Measurements from ENCODE around the gene TNFRSF25.
"Not testable (repeated sequence)": the region's sequence is repeated elsewhere in the genome, so short reads cannot be mapped to it uniquely, and the experiment has no call there.

Gene TNFRSF25

DNA sequence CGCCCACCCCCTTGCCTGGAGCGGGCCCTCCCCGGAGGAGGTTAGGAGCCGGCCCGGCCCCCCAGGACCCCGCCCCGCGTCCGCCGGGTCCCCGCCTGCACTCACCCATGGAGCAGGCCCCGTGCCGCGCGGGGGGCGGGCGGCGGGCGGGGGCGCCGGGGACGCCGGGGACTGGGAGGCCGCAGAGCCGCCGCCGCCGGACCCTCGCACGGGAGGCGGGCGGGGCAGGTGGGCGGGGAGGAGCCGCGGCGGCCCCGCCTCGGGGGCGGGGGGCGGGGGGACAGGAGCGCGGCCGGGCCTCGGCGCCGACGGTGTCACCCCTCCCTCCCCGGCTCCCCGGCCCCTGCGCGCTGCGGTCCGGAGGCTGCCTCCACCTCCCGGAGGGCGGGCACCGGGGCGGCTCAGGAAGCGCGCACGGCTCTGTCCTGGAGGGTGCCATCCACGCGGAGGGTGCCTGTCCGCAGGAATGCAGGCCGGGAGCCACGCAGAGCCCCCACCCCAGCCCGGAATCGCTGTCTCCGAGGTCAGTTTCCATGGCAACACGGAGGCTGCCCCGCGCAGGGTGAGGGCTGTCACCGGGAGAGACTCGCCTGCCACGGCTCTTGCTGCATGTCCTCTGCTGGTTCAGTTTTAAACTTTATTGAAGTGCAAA lies 31.4 kb upstream of the TNFRSF25 start:
- TF ChIP-seq, protein P1, sequence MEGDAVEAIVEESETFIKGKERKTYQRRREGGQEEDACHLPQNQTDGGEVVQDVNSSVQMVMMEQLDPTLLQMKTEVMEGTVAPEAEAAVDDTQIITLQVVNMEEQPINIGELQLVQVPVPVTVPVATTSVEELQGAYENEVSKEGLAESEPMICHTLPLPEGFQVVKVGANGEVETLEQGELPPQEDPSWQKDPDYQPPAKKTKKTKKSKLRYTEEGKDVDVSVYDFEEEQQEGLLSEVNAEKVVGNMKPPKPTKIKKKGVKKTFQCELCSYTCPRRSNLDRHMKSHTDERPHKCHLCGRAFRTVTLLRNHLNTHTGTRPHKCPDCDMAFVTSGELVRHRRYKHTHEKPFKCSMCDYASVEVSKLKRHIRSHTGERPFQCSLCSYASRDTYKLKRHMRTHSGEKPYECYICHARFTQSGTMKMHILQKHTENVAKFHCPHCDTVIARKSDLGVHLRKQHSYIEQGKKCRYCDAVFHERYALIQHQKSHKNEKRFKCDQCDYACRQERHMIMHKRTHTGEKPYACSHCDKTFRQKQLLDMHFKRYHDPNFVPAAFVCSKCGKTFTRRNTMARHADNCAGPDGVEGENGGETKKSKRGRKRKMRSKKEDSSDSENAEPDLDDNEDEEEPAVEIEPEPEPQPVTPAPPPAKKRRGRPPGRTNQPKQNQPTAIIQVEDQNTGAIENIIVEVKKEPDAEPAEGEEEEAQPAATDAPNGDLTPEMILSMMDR (IDR thresholded peaks at IDR 0.05; ENCODE audit: control insufficient read depth, insufficient read depth, low read depth, low read length, missing control alignments): no peak
- peak overlapping the region; percentile 67 for H3K4me3 ChIP-seq (ENCODE audit: control insufficient read depth, low read depth, low read length)
- no peak for DNase-seq (ENCODE audit: low read depth)

DNA sequence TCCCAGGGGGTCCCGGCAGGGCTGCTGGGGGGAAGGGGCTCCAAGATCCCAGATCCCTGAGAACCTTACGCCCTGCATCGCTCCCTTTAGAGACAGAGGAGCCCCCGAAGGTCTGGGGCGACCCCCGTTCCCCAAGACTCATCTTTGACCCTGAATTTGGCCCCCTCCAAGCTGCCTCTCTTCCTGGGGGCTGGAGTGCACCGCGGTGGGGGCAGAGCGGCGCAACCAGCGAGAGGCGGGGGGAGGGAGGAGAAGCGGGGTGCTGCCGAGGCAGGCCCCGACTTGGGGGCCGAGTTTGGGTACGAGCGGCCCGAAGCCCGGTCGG lies 30.9 kb upstream of the TNFRSF25 start:
- H3K4me3 ChIP-seq (ENCODE audit: control insufficient read depth, low read depth, low read length): peak overlapping the region; percentile 67
- DNase-seq (ENCODE audit: low read depth): no peak
- TF ChIP-seq, protein P1 (IDR thresholded peaks at IDR 0.05; ENCODE audit: control insufficient read depth, insufficient read depth, low read depth, low read length, missing control alignments): no peak

DNA sequence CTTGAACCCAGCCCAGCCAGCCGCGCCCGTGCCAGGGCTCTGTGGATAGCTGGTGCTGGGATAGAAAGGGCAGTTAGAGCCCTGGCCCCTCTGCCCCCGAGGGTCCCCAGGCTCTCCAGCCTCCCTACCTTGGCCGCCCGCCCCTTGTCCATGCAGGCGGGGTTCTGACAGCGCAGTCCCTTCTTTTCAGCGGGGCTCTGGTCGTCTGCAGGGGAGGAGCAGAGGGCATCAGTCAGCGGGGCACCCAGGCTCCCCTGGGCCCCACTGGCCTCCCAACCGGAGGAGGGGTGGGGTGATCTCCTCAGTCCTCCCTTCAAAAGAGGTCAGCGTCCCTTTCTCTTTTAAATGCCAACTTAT lies 30.4 kb upstream of the TNFRSF25 start:
- no peak for DNase-seq (ENCODE audit: low read depth)
- peak overlapping the region; percentile 67 for H3K4me3 ChIP-seq (ENCODE audit: control insufficient read depth, low read depth, low read length)
- TF ChIP-seq, protein P1 (IDR thresholded peaks at IDR 0.05; ENCODE audit: control insufficient read depth, insufficient read depth, low read depth, low read length, missing control alignments): no peak

DNA sequence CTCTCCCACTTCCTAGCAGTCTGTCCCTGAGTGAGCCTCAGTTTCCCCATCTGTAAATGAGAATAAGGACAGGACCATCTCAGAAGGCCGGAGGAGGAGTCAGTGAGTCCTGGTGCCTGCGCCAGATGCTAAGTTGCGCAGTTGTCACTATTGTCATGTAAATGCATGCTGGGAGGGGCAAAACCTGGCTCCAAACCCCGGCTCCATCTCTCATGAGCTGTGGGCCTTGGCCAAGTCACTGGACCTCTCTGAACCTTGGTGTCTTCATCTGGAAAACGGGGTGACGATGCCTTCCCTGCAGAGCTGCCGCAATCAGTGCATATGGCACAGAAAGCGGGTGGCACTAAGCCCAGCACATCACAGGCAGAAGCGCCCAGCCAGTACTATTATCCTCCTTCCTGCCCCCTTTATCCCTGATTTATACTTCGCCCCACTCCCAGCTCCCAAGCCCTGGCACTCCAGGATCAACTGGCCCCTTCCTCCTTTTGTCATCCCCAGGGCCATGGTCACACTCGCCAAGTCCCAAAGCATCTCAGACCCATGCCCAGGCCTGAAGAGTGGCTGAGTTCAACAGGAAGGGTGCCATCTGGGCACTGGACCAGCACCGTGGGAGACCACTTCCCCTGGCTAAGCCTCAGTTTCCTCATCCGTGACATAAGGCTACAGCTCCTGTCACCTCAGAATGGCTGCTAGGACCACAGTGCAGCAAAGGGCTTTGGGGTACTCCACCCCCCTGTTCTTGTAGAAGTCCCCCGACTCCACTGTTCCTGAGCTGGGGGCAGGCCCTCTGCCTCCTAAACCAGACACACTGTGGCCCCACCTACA lies 29.8 kb upstream of the TNFRSF25 start:
- no peak for DNase-seq (ENCODE audit: low read depth)
- H3K4me3 ChIP-seq (ENCODE audit: control insufficient read depth, low read depth, low read length): peak overlapping the region; percentile 67
- TF ChIP-seq, protein P1 (IDR thresholded peaks at IDR 0.05; ENCODE audit: control insufficient read depth, insufficient read depth, low read depth, low read length, missing control alignments): no peak

DNA sequence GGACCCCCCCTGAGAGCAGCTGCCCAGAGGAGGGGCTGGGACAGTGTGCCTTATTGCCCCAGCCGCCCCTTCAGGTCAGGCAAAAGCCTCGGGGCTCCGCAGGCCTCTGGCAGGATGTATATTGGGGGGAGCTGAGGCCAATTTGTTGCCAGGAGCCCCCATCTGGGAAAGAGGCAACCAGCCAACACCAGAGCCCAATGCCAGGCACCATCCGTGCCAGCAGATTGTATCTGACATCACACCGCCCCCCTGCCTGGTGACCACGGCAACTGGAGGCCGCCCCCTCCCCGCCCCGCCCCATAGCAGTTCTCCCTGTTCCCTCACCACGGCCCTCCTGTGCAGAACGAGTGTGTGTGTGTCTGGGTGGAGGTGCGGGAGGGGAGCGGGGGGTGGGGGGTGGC lies 29.1 kb upstream of the TNFRSF25 start:
- DNase-seq (ENCODE audit: low read depth): no peak
- no peak overlapping the region for H3K4me3 ChIP-seq (ENCODE audit: control insufficient read depth, low read depth, low read length)
- TF ChIP-seq, protein P1 (IDR thresholded peaks at IDR 0.05; ENCODE audit: control insufficient read depth, insufficient read depth, low read depth, low read length, missing control alignments): no peak

DNA sequence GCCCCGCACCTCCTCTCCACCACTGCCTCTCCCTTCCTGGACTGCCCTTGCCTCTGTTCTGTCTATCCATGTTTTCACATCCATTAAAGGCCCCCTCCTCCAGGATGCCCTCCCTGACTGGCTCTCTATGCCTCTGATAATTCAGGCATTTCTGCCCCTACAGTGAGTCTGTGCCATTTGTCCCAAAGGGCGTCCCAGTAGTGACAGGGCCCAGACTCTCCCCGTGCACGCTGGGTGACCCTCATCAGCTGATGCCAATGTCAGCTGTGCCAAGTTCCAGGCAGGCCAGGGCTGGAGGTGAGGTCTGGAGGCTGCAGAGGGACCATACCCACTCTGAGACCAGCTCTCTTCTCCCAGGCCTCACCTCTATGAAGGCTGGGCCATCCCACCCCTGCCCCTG lies 28.7 kb upstream of the TNFRSF25 start:
- DNase-seq (ENCODE audit: low read depth): no peak
- TF ChIP-seq, protein P1 (IDR thresholded peaks at IDR 0.05; ENCODE audit: control insufficient read depth, insufficient read depth, low read depth, low read length, missing control alignments): no peak
- H3K4me3 ChIP-seq (ENCODE audit: control insufficient read depth, low read depth, low read length): no peak overlapping the region

DNA sequence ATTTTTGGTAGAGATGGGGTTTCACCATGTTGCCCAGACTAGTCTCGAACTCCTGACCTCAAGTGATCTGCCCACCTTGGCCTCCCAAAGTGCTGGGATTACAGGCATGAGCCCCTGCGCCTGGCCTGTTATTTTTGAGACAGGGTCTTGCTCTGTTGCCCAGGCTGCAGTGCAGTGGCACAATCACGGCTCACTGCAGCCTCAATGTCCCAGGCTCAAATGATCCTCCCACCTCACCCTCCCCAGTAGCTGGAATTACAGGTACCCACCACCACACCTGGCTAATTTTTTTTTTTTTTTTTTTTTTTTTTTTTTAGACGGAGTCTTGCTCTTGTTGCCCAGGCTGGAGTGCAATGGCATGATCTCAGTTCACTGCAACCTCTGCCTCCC lies 27.9 kb upstream of the TNFRSF25 start:
- not testable (repeated sequence) for DNase-seq (ENCODE audit: low read depth); H3K4me3 ChIP-seq (ENCODE audit: control insufficient read depth, low read depth, low read length)

Measured in AG09309 (cell line).